Loucy (cell line): ENCODE results near the gene NOL7.

ENCODE experiments used
- H2AFZ ChIP-seq: fragments of 200-600 bp; sonication (generic); 2 replicates; pipeline ENCODE4 v1.6.0; 2016; ENCODE audit warnings: antibody characterized with exemption, mild to moderate bottlenecking, low read length, moderate library complexity
- H3F3A ChIP-seq: fragments of 200-600 bp; 2 replicates; pipeline ENCODE4 v1.6.0; 2016; ENCODE audit warnings: antibody characterized with exemption, low read depth, mild to moderate bottlenecking
- H3K27me3 ChIP-seq: fragments of 200-600 bp; sonication (generic); 2 replicates; pipeline ENCODE4 v1.6.1; 2014; ENCODE audit warnings: low read length, mild to moderate bottlenecking; ENCODE audit not compliant: insufficient read depth, poor library complexity, severe bottlenecking
- H3K36me3 ChIP-seq: fragments of 200-600 bp; sonication (generic); 2 replicates; pipeline ENCODE4 v1.6.1; 2016; ENCODE audit warnings: low read length; ENCODE audit not compliant: insufficient read depth
- H3K4me1 ChIP-seq: fragments of 200-600 bp; sonication (generic); 2 replicates; pipeline ENCODE4 v1.5.1; 2014; ENCODE audit warnings: low read length, mild to moderate bottlenecking; ENCODE audit not compliant: insufficient read depth, poor library complexity, severe bottlenecking
- H3K4me2 ChIP-seq: fragments of 200-600 bp; sonication (generic); 2 replicates; pipeline ENCODE4 v1.6.0; 2014; ENCODE audit warnings: antibody characterized with exemption, low read length, low read depth, mild to moderate bottlenecking; ENCODE audit not compliant: poor library complexity, severe bottlenecking
- H3K4me3 ChIP-seq: fragments of 200-600 bp; sonication (generic); 2 replicates; pipeline ENCODE4 v1.5.1; 2014; ENCODE audit warnings: low read length, mild to moderate bottlenecking, mixed read lengths; ENCODE audit not compliant: poor library complexity, severe bottlenecking
- H3K79me2 ChIP-seq: fragments of 200-600 bp; sonication (generic); 2 replicates; pipeline ENCODE4 v1.6.1; 2014; ENCODE audit warnings: low read length; ENCODE audit not compliant: insufficient read depth
- H3K9ac ChIP-seq: fragments of 200-600 bp; sonication (generic); 2 replicates; pipeline ENCODE4 v1.6.0; 2014; ENCODE audit warnings: mild to moderate bottlenecking, low read depth, low read length, moderate library complexity; ENCODE audit not compliant: poor library complexity, severe bottlenecking
- H3K9me2 ChIP-seq: fragments of 200-600 bp; sonication (generic); replicated peaks from 2 replicates; pipeline ENCODE4 v1.6.1; 2016; ENCODE audit warnings: low read depth, low read length, mixed read lengths
- H3K9me3 ChIP-seq: fragments of 200-600 bp; sonication (generic); 2 replicates; pipeline ENCODE4 v1.6.1; 2014; ENCODE audit warnings: mild to moderate bottlenecking, antibody characterized with exemption, low read length, low read depth; ENCODE audit not compliant: insufficient read depth
- H4K20me1 ChIP-seq: fragments of 200-600 bp; sonication (generic); 2 replicates; pipeline ENCODE4 v1.6.0; 2014; ENCODE audit warnings: antibody characterized with exemption, low read length, mild to moderate bottlenecking; ENCODE audit not compliant: insufficient read depth, poor library complexity, severe bottlenecking
- CTCF ChIP-seq: fragments of 200-600 bp; sonication (generic); conservative IDR thresholded peaks from 2 replicates; pipeline ENCODE4 v1.5.1; 2014; ENCODE audit warnings: mild to moderate bottlenecking, antibody characterized with exemption, low read length
- EZH2phosphoT487 ChIP-seq: fragments of 200-600 bp; IDR thresholded peaks from 2 replicates; pipeline ENCODE4 v1.6.1; 2018; ENCODE audit warnings: antibody characterized with exemption, mild to moderate bottlenecking, moderate library complexity, borderline replicate concordance

Gene NOL7

GRCh38 chr6:13633343-13633742 is 18.2 kb downstream of the NOL7 start:
- H3K9me2 ChIP-seq = no peaks in the 10 kb centered on the region
- H3K4me1 ChIP-seq = no peaks in the 10 kb centered on the region
- no peak for TF ChIP-seq CTCF
- TF ChIP-seq EZH2phosphoT487 = no peak
- no peaks in the 10 kb centered on the region for H3F3A ChIP-seq
- H3K4me2 ChIP-seq = no peak overlapping the region
- H3K4me3 ChIP-seq = no peak overlapping the region
- no peak overlapping the region for H3K9ac ChIP-seq
- H3K27me3 ChIP-seq = no peaks in the 10 kb centered on the region
- no peaks in the 10 kb centered on the region for H3K79me2 ChIP-seq
- no peak overlapping the region for H2AFZ ChIP-seq
- peaks cover 76% of the 10 kb centered on the region; the same call in 1 of the 2 replicates for H3K36me3 ChIP-seq
- no peaks in the 10 kb centered on the region for H3K9me3 ChIP-seq
- H4K20me1 ChIP-seq = no peaks in the 10 kb centered on the region

- Histone ChIP-seq H3K4me3 (no peak overlapping the region), H3K9me2 (no peaks in the 10 kb centered on the region), H3K9me3 (no peaks in the 10 kb centered on the region), H3K9ac (no peak overlapping the region), H3K27me3 (no peaks in the 10 kb centered on the region), H3K4me2 (no peak overlapping the region), H2AFZ (no peak overlapping the region), H3F3A (no peaks in the 10 kb centered on the region), H3K4me1 (no peaks in the 10 kb centered on the region), H3K79me2 (no peaks in the 10 kb centered on the region), H4K20me1 (no peaks in the 10 kb centered on the region), H3K36me3 (peaks cover 76% of the 10 kb centered on the region; the same call in 1 of the 2 replicates)
- TF ChIP-seq EZH2phosphoT487 = no peak
- TF ChIP-seq CTCF = no peak
Measured at GRCh38 chr6:13635948-13636658, 21.0 kb downstream of the NOL7 start.

- Histone ChIP-seq H3K36me3 (peaks cover 77% of the 10 kb centered on the region; the same call in 1 of the 2 replicates), H3K9me2 (no peaks in the 10 kb centered on the region), H3K4me1 (no peaks in the 10 kb centered on the region), H3F3A (no peaks in the 10 kb centered on the region), H3K79me2 (no peaks in the 10 kb centered on the region), H3K4me3 (no peak overlapping the region), H4K20me1 (no peaks in the 10 kb centered on the region), H3K4me2 (no peak overlapping the region), H3K27me3 (no peaks in the 10 kb centered on the region), H3K9me3 (no peaks in the 10 kb centered on the region), H3K9ac (no peak overlapping the region), H2AFZ (no peak overlapping the region)
- no peak for TF ChIP-seq CTCF
- TF ChIP-seq EZH2phosphoT487 = no peak
Measured at GRCh38 chr6:13638014-13638413, 22.9 kb downstream of the NOL7 start.
